ENCODE results near the gene AGBL4. TPM values are rescaled to one million over a fixed set of nuclear protein-coding genes. Genes with fewer than 3 reads are reported as not detected.
"Not testable (repeated sequence)": the region's sequence is repeated elsewhere in the genome, so short reads cannot be mapped to it uniquely, and the experiment has no call there.

The AGBL4 gene
- total RNA-seq, 1 experiment from 2014 or later: not detected

GRCh38 chr1:49323925-49324540 is 699.7 kb downstream of the AGBL4 start:
- no peak for TF ChIP-seq CTCF (IDR thresholded peaks at IDR 0.05; ENCODE audit: insufficient read depth in 1 of 2, low read depth in 1 of 2, low read length in 1 of 2, severe bottlenecking in 1 of 2, unreplicated experiment in 1 of 2)
- Histone ChIP-seq H3K4me1 (no peaks in the 10 kb centered on the region), H3K27me3 (replicated peaks; ENCODE audit: control insufficient read depth, insufficient read depth, low read length) (no peaks in the 10 kb centered on the region), H3K36me3 (ENCODE audit: control insufficient read depth, insufficient read depth, low read length) (no peaks in the 10 kb centered on the region), H3K9me3 (no peaks in the 10 kb centered on the region), H3K4me3 (ENCODE audit: low read depth, low read length) (no peak overlapping the region)
- no peaks in the 10 kb centered on the region for H3K36me3 Mint-ChIP-seq (ENCODE audit: insufficient read depth, unreplicated experiment)
- intact Hi-C loops (cut with micrococcal nuclease; ENCODE audit: unreplicated experiment): no loop called here
- POLR2A ChIA-PET: no interaction called here
- H3K4me1 Mint-ChIP-seq (ENCODE audit: low read depth, unreplicated experiment): no peaks in the 10 kb centered on the region
- no peak for DNase-seq
- BruUV-seq (replicated peaks): no TSS peak
- H3K4me3 Mint-ChIP-seq (ENCODE audit: unreplicated experiment): no peak overlapping the region
- no peaks in the 10 kb centered on the region for H3K27me3 Mint-ChIP-seq (ENCODE audit: insufficient read depth, unreplicated experiment)
- CTCF ChIA-PET: no interaction called here
- H3K9me3 Mint-ChIP-seq (ENCODE audit: unreplicated experiment): peaks cover 11% of the 10 kb centered on the region
- no peak overlapping the region for H3K27ac Mint-ChIP-seq (ENCODE audit: unreplicated experiment)

- H3K4me1 ChIP-seq; H3K27me3 ChIP-seq (replicated peaks; ENCODE audit: control insufficient read depth, insufficient read depth, low read length); BruUV-seq (replicated peaks); H3K27me3 Mint-ChIP-seq (ENCODE audit: insufficient read depth, unreplicated experiment); H3K4me1 Mint-ChIP-seq (ENCODE audit: low read depth, unreplicated experiment); H3K9me3 ChIP-seq; H3K27ac Mint-ChIP-seq (ENCODE audit: unreplicated experiment); CTCF ChIA-PET; intact Hi-C loops (cut with micrococcal nuclease; ENCODE audit: unreplicated experiment); H3K36me3 Mint-ChIP-seq (ENCODE audit: insufficient read depth, unreplicated experiment); H3K4me3 Mint-ChIP-seq (ENCODE audit: unreplicated experiment); H3K4me3 ChIP-seq (ENCODE audit: low read depth, low read length); DNase-seq; H3K9me3 Mint-ChIP-seq (ENCODE audit: unreplicated experiment); POLR2A ChIA-PET; H3K36me3 ChIP-seq (ENCODE audit: control insufficient read depth, insufficient read depth, low read length): not testable (repeated sequence)
Measured at GRCh38 chr1:49320493-49320892, 703.3 kb downstream of the AGBL4 start.

- H3K4me3 Mint-ChIP-seq (ENCODE audit: unreplicated experiment): no peak overlapping the region
- H3K9me3 Mint-ChIP-seq (ENCODE audit: unreplicated experiment): peaks cover 8% of the 10 kb centered on the region
- H3K27ac Mint-ChIP-seq (ENCODE audit: unreplicated experiment): no peak overlapping the region
- H3K4me1 Mint-ChIP-seq (ENCODE audit: low read depth, unreplicated experiment): no peaks in the 10 kb centered on the region
- ChIA-PET POLR2A (no interaction called here), CTCF (no interaction called here)
- no peaks in the 10 kb centered on the region for H3K36me3 Mint-ChIP-seq (ENCODE audit: insufficient read depth, unreplicated experiment)
- Histone ChIP-seq H3K4me1 (no peaks in the 10 kb centered on the region), H3K9me3 (no peaks in the 10 kb centered on the region), H3K36me3 (ENCODE audit: control insufficient read depth, insufficient read depth, low read length) (no peaks in the 10 kb centered on the region), H3K4me3 (ENCODE audit: low read depth, low read length) (no peak overlapping the region), H3K27me3 (replicated peaks; ENCODE audit: control insufficient read depth, insufficient read depth, low read length) (no peaks in the 10 kb centered on the region)
- no TSS peak for BruUV-seq (replicated peaks)
- no peak for TF ChIP-seq CTCF (IDR thresholded peaks at IDR 0.05; ENCODE audit: insufficient read depth in 1 of 2, low read depth in 1 of 2, low read length in 1 of 2, severe bottlenecking in 1 of 2, unreplicated experiment in 1 of 2)
- H3K27me3 Mint-ChIP-seq (ENCODE audit: insufficient read depth, unreplicated experiment): no peaks in the 10 kb centered on the region
- intact Hi-C loops (cut with micrococcal nuclease; ENCODE audit: unreplicated experiment): no loop called here
- no peak for DNase-seq
Measured at GRCh38 chr1:49319426-49319963, 704.3 kb downstream of the AGBL4 start.
